Limb (tissue), 2 donors: ENCODE measurements around the gene TGM5.
"Not testable (repeated sequence)": the region's sequence is repeated elsewhere in the genome, so short reads cannot be mapped to it uniquely, and the experiment has no call there.

Source experiments
- DNase-seq, 2 donors: peaks; one replicate each; pipeline ENCODE4 v3.0.0-alpha.2; 2016; ENCODE audit errors: extremely low spot score in 2 of 2

Gene TGM5

GRCh38 chr15:43249236-43249635 is 17.5 kb downstream of the TGM5 start:
- DNase-seq: no peak

- DNase-seq: no peak
Measured at GRCh38 chr15:43246261-43246774, 20.4 kb downstream of the TGM5 start.

GRCh38 chr15:43244092-43244491 is 22.6 kb downstream of the TGM5 start:
- DNase-seq: no peak

GRCh38 chr15:43243020-43243645 is 23.6 kb downstream of the TGM5 start:
- no peak for DNase-seq

GRCh38 chr15:43242616-43243015 is 24.1 kb downstream of the TGM5 start:
- DNase-seq: no peak

- DNase-seq: peak in 1 of 2 donors; percentile 57
Measured at GRCh38 chr15:43241100-43241499, 25.6 kb downstream of the TGM5 start.

- no peak for DNase-seq
Measured at GRCh38 chr15:43239732-43240491, 26.8 kb downstream of the TGM5 start.

GRCh38 chr15:43238671-43239131 is 28.0 kb downstream of the TGM5 start:
- DNase-seq: no peak

- no peak for DNase-seq
Measured at GRCh38 chr15:43237842-43238470, 28.8 kb downstream of the TGM5 start.

GRCh38 chr15:43235536-43235935 is 31.2 kb downstream of the TGM5 start:
- no peak for DNase-seq

- no peak for DNase-seq
Measured at GRCh38 chr15:43232289-43232874, 34.3 kb downstream of the TGM5 start.

- no peak for DNase-seq
Measured at GRCh38 chr15:43230640-43231115, 36.0 kb downstream of the TGM5 start.

GRCh38 chr15:43229977-43230376 is 36.8 kb downstream of the TGM5 start:
- no peak for DNase-seq

- no peak for DNase-seq
Measured at GRCh38 chr15:43226436-43227305, 40.1 kb downstream of the TGM5 start.

- DNase-seq: not testable (repeated sequence)
Measured at GRCh38 chr15:43225950-43226255, 40.8 kb downstream of the TGM5 start.

- peak in 1 of 2 donors; percentile 57 for DNase-seq
Measured at GRCh38 chr15:43225201-43225949, 41.4 kb downstream of the TGM5 start.

- no peak for DNase-seq
Measured at GRCh38 chr15:43221422-43221821, 45.3 kb downstream of the TGM5 start.

GRCh38 chr15:43220991-43221403 is 45.7 kb downstream of the TGM5 start, which contains the start of gene EPB42:
Gene EPB42 (minus strand): TSS chr15:43221018. CDS start chr15:43220825, 193 bp downstream.
- DNase-seq: no peak

GRCh38 chr15:43219929-43220928 is 46.5 kb downstream of the TGM5 start:
- no peak for DNase-seq
